ENCODE results near the gene MARCO.
"Not testable (repeated sequence)": the region's sequence is repeated elsewhere in the genome, so short reads cannot be mapped to it uniquely, and the experiment has no call there.

The MARCO gene

GRCh38 chr2:119003856-119004255 lies 61.9 kb downstream of the MARCO start:
- DNase-seq (ENCODE audit: low read depth in 2 of 2, low spot score in 1 of 2), result not testable (repeated sequence)

DNA sequence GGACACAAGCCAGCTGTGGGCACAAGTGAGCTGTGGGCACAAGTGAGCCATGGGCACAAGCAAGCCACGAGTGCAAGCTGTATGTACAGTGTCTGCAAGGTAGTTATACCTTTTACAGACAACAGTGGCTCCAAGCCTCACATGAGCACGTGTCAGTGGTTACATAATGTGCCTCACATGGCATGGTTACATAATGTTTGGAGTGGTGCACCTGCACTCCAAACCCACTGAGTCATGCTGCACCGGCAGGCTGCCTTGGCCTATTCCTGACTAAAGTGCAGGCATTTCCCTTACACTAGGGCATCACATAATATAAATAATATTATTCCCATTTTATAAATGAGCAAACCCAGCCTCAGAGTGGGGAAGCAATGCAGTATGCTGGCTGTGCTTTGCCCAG lies 62.6 kb downstream of the MARCO start:
- DNase-seq (ENCODE audit: low read depth in 2 of 2, low spot score in 1 of 2), result no peak

- no peak for DNase-seq (ENCODE audit: low read depth in 2 of 2, low spot score in 1 of 2)
These were observed 63.1 kb downstream of the MARCO start for GRCh38 chr2:119005051-119005450.

- DNase-seq (ENCODE audit: low read depth in 2 of 2, low spot score in 1 of 2), result no peak
These were observed 63.6 kb downstream of the MARCO start for GRCh38 chr2:119005555-119005954.

DNA sequence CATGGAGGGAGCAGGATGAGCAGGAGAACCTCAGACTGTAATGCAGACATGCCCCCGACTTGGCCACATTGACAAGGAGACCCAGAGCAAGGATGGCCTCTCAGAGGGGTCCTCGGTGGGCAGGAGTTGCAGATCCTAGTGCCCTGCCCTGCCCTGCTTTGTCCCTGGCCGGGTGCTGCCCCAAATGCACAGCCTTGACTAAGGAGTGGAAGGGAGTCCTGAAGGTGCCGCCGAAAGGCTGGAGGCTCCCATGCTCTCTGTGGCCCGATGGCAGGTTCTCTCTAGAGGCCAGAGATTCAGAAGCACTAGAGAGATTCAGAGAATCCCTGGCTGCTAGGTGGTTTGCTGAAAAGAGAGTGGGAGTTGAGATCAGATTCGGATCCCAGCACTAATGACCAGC lies 64.4 kb downstream of the MARCO start:
- no peak for DNase-seq (ENCODE audit: low read depth in 2 of 2, low spot score in 1 of 2)

DNA sequence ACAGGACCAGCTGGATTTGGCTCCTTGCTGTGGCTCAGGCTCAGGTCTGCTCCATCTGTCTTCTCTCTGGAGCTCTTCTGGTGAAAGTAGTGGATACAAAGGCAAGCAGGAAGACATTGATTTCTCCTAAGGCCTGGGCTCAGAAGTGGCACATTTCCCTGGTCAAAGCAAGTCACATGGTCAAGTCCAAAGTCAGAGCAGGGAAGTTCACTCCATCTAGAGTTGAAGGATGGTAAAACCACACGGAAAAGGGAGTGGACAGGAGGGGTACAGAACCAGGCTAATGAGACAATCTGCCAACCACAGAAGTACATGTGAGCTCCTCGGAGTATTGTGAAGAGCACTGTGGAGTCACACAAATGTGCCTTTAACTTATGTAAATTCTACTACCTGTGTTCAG lies 66.1 kb downstream of the MARCO start:
- DNase-seq (ENCODE audit: low read depth in 2 of 2, low spot score in 1 of 2), result no peak

DNA sequence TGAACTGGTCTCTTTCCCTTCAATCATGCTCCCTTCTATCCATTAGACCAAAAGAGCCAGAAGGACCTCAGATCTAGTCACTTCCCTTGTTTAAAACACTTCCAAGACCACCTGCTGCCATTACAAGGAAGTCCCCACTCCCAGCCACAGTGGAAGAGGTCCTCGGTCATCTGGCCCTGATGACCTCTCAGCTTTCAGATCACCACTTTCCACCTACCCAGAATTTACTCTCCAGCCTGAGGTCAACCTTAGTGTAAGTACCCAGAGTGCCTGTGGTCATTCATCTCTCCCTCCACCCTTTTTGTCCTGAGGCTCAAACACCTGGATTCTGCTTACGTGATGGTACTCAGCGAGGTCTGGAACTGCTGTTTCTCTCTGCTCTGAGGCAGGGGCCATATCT lies 67.1 kb downstream of the MARCO start:
- DNase-seq (ENCODE audit: low read depth in 2 of 2, low spot score in 1 of 2), result no peak

- no peak for DNase-seq (ENCODE audit: low read depth in 2 of 2, low spot score in 1 of 2)
These were observed 68.3 kb downstream of the MARCO start for GRCh38 chr2:119010336-119010735.

- DNase-seq (ENCODE audit: low read depth in 2 of 2, low spot score in 1 of 2), result no peak
These were observed 69.3 kb downstream of the MARCO start for GRCh38 chr2:119011162-119011909.

- DNase-seq (ENCODE audit: low read depth in 2 of 2, low spot score in 1 of 2), result no peak
These were observed 69.9 kb downstream of the MARCO start for GRCh38 chr2:119011910-119012209.

- no peak for DNase-seq (ENCODE audit: low read depth in 2 of 2, low spot score in 1 of 2)
These were observed 70.6 kb downstream of the MARCO start for GRCh38 chr2:119012345-119013301.

DNA sequence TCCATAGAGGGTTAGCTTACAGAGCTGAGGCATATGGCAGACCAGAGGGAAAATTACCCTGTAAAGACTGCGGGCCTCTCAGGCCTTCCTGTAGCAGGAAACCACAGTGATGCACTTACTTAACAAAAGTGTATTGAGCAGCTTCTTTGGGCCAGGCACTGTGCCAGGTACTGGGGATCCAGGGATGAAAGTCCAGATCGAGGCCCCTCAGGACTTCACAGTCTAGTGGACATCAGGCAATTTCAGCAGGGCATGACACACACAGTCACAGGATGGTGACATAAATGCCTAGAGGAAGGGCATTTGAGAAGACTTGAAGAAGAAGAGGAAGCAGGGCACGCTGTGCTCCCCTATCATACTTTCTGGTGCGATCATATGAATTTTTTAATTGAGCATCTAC lies 71.7 kb downstream of the MARCO start:
- no peak for DNase-seq (ENCODE audit: low read depth in 2 of 2, low spot score in 1 of 2)

GRCh38 chr2:119015845-119016244 lies 73.9 kb downstream of the MARCO start:
- DNase-seq (ENCODE audit: low read depth in 2 of 2, low spot score in 1 of 2), result no peak

- no peak for DNase-seq (ENCODE audit: low read depth in 2 of 2, low spot score in 1 of 2)
These were observed 77.5 kb downstream of the MARCO start for GRCh38 chr2:119019521-119019920.

- no peak for DNase-seq (ENCODE audit: low read depth in 2 of 2, low spot score in 1 of 2)
These were observed 80.7 kb downstream of the MARCO start for GRCh38 chr2:119022678-119023077.

GRCh38 chr2:119023534-119023933 lies 81.5 kb downstream of the MARCO start:
- no peak for DNase-seq (ENCODE audit: low read depth in 2 of 2, low spot score in 1 of 2)

GRCh38 chr2:119024152-119024551 lies 82.2 kb downstream of the MARCO start:
- DNase-seq (ENCODE audit: low read depth in 2 of 2, low spot score in 1 of 2), result no peak

- no peak for DNase-seq (ENCODE audit: low read depth in 2 of 2, low spot score in 1 of 2)
These were observed 82.6 kb downstream of the MARCO start for GRCh38 chr2:119024568-119024967.

DNA sequence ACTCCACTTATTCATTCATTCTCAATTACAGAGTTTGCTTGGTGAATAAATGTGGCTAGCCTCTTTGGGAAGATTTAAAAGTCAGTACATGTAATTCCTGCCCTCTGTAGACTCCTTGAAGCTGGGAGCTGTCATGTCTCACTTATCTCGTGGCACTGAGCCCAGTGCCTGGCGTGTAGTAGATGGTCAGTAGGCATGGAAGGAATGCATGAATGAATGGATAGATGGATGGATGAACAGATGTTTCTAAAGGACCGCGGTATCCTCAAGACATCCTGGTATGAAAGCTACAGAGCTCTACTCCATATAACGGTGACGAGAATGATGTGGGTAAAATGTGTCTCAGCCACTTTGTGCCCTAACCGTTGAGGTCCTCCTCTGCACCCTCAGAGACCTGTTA lies 83.0 kb downstream of the MARCO start:
- DNase-seq (ENCODE audit: low read depth in 2 of 2, low spot score in 1 of 2), result no peak

DNA sequence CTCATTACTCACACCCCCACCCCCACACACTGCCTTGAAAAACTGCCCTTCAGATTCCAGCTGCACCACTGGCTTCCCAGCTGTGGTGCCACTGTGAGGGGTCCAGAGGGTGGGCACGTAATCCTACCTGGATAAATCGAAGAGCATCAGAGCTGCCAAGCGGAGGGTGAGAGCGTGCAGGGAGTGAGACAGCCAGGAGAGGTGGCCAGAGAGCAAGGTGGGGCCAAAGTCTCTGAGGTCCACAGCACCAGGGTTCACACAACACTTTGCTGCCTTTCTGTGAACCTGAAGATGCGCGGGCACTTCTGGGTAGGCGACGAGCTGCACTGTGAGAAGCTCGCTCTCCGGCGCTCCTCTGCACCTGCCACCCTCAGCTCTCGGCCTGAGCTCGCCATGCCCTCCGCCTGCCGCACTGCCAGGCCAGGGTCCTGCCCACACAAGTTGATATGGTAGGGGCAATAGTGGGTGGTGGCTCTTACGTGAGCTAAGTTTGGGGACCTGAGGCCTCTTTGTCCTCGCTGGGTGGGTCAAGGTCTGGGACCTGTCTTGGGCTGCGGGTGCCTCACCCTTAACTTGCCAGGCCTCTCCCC lies 83.9 kb downstream of the MARCO start:
- DNase-seq (ENCODE audit: low read depth in 2 of 2, low spot score in 1 of 2), result no peak

- no peak for DNase-seq (ENCODE audit: low read depth in 2 of 2, low spot score in 1 of 2)
These were observed 84.9 kb downstream of the MARCO start for GRCh38 chr2:119026890-119027289.
